Neutrophil (primary cell): ENCODE results near the gene CRYBA4.

ENCODE experiments used
- H3K27ac ChIP-seq: fragments of 200-600 bp; sonication (generic); 2 replicates; pipeline ENCODE4 v1.5.1; 2016; ENCODE audit warnings: mild to moderate bottlenecking, moderate library complexity
- H3K27me3 ChIP-seq: fragments of 200-600 bp; sonication (generic); 2 replicates; pipeline ENCODE4 v1.6.0; 2016; ENCODE audit warnings: mild to moderate bottlenecking
- H3K36me3 ChIP-seq: fragments of 200-600 bp; sonication (generic); 2 replicates; pipeline ENCODE4 v1.5.1; 2017
- H3K4me1 ChIP-seq, 2 experiments: fragments of 200-600 bp in 1 of 2; sonication (generic) in 1 of 2; 1 replicate in 1 of 2; 2 replicates in 1 of 2; pipeline versions ENCODE4 v1.5.1 to v1.6.1; 2013 to 2016; ENCODE audit warnings: low read depth in 1 of 2, low read length in 1 of 2, mild to moderate bottlenecking in 1 of 2, moderate library complexity in 1 of 2; ENCODE audit not compliant: control insufficient read depth in 1 of 2, insufficient read depth in 1 of 2
- H3K4me3 ChIP-seq, 2 experiments: fragments of 200-600 bp in 1 of 2; sonication (generic) in 1 of 2; 1 replicate in 1 of 2; 2 replicates in 1 of 2; pipeline ENCODE4 v1.5.1; 2013 to 2016; ENCODE audit warnings: low read depth in 1 of 2, low read length in 1 of 2, mild to moderate bottlenecking in 1 of 2, moderate library complexity in 1 of 2
- H3K9me3 ChIP-seq: fragments of 200-600 bp; sonication (generic); 2 replicates; pipeline ENCODE4 v1.5.1; 2016
- CTCF ChIP-seq: fragments of 200-600 bp; sonication (generic); IDR thresholded peaks from 2 replicates; pipeline ENCODE4 v1.5.1; 2016; ENCODE audit warnings: antibody characterized with exemption

CRYBA4 gene

GRCh38 chr22:26589845-26590736 lies 31.7 kb upstream of the CRYBA4 start, which contains the start of gene TPST2:
TPST2 (minus strand) TSS chr22:26590132; CDS start chr22:26541630, 48,502 bp downstream.
- no peaks in the 10 kb centered on the region for H3K27me3 ChIP-seq
- peaks cover 70 to 80% of the 10 kb centered on the region in 2 experiments for H3K4me1 ChIP-seq
- no peaks in the 10 kb centered on the region for H3K36me3 ChIP-seq
- peak within 1 kb of the TSS; percentile 82 to 93 for H3K4me3 ChIP-seq
- peak; percentile 42 for TF ChIP-seq CTCF
- peak within 1 kb of the TSS; percentile 84 for H3K27ac ChIP-seq
- H3K9me3 ChIP-seq: no peaks in the 10 kb centered on the region

GRCh38 chr22:26592421-26592891 lies 29.3 kb upstream of the CRYBA4 start:
- no peaks in the 10 kb centered on the region for H3K27me3 ChIP-seq
- no peaks in the 10 kb centered on the region for H3K9me3 ChIP-seq
- H3K27ac ChIP-seq: peak overlapping the region; percentile 81
- H3K4me1 ChIP-seq: peaks cover 53 to 58% of the 10 kb centered on the region in 2 experiments
- no peaks in the 10 kb centered on the region for H3K36me3 ChIP-seq
- peak overlapping the region; percentile 9 to 22 for H3K4me3 ChIP-seq
- no peak for TF ChIP-seq CTCF

- Histone ChIP-seq H3K9me3 (no peaks in the 10 kb centered on the region), H3K27ac (peak overlapping the region; percentile 81), H3K36me3 (no peaks in the 10 kb centered on the region), H3K4me3 (no peak overlapping the region), H3K27me3 (no peaks in the 10 kb centered on the region), H3K4me1 (peaks cover 40 to 45% of the 10 kb centered on the region in 2 experiments)
- no peak for TF ChIP-seq CTCF
Observed at GRCh38 chr22:26593763-26594162, 28.0 kb upstream of the CRYBA4 start.

GRCh38 chr22:26597026-26597425 lies 24.7 kb upstream of the CRYBA4 start:
- Histone ChIP-seq H3K9me3 (no peaks in the 10 kb centered on the region), H3K36me3 (no peaks in the 10 kb centered on the region), H3K4me3 (no peak overlapping the region), H3K27ac (no peak overlapping the region), H3K4me1 (peaks cover 16 to 20% of the 10 kb centered on the region in 2 experiments), H3K27me3 (no peaks in the 10 kb centered on the region)
- no peak for TF ChIP-seq CTCF

- peaks cover 12 to 15% of the 10 kb centered on the region in 2 experiments for H3K4me1 ChIP-seq
- no peak for TF ChIP-seq CTCF
- no peaks in the 10 kb centered on the region for H3K9me3 ChIP-seq
- H3K27me3 ChIP-seq: no peaks in the 10 kb centered on the region
- no peak overlapping the region for H3K4me3 ChIP-seq
- no peaks in the 10 kb centered on the region for H3K36me3 ChIP-seq
- no peak overlapping the region for H3K27ac ChIP-seq
Observed at GRCh38 chr22:26597480-26597879, 24.3 kb upstream of the CRYBA4 start.
